Cardiac muscle cell (in vitro differentiated cells and primary cell): ENCODE measurements around the gene KDR. TPM values are rescaled to one million over a fixed set of nuclear protein-coding genes. Genes with fewer than 3 reads are reported as not detected.

Source experiments
- DNase-seq, 2 donors: peaks; one replicate each; pipeline versions ENCODE4 v3.0.0 to v3.0.0-alpha.2; 2010 to 2017; ENCODE audit warnings: low read depth in 1 of 2, low spot score in 1 of 2
- H3K27ac ChIP-seq: fragments of 200-600 bp; sonication (generic); 2 replicates; pipeline ENCODE4 v1.5.1; 2016
- H3K27me3 ChIP-seq: fragments of 200-600 bp; sonication (generic); 2 replicates; pipeline ENCODE4 v1.6.0; 2016; ENCODE audit warnings: control low read depth
- H3K36me3 ChIP-seq: fragments of 200-600 bp; sonication (generic); 2 replicates; pipeline ENCODE4 v1.5.1; 2016; ENCODE audit warnings: control low read depth
- H3K4me1 ChIP-seq: fragments of 200-600 bp; sonication (generic); 2 replicates; pipeline ENCODE4 v1.8.1; 2017; ENCODE audit warnings: low read depth, mild to moderate bottlenecking, mixed run types
- H3K4me3 ChIP-seq: fragments of 200-600 bp; sonication (generic); 2 replicates; pipeline ENCODE4 v1.5.1; 2016; ENCODE audit warnings: mild to moderate bottlenecking
- H3K9me3 ChIP-seq: fragments of 200-600 bp; sonication (generic); 2 replicates; pipeline ENCODE4 v1.5.1; 2017; ENCODE audit warnings: low read depth, mild to moderate bottlenecking, control low read depth
- polyA plus RNA-seq: library from polyadenylated mRNA; unstranded; fragments of >200 nt; fragmentation: Nextera tagmentation; extraction: Ambion mirVana; gene quantifications from 2 replicates; pipeline ENCODE4 v1.2.1, GENCODE V29; 2016
- total RNA-seq: library from RNA; depleted of rRNA; stranded (reverse); fragments of >200 nt; gene quantifications from 2 replicates; pipeline ENCODE4 v1.2.3, GENCODE V29; 2016
- TF ChIP-seq, protein P1 (sequence below): IDR thresholded peaks from 2 replicates; pipeline ENCODE4 v1.5.1; 2012; ENCODE audit warnings: low read depth, mild to moderate bottlenecking, low read length

The KDR gene
- total and polyA plus RNA-seq, 2 experiments from 2014 or later: 55.6 to 67.8 TPM

DNA sequence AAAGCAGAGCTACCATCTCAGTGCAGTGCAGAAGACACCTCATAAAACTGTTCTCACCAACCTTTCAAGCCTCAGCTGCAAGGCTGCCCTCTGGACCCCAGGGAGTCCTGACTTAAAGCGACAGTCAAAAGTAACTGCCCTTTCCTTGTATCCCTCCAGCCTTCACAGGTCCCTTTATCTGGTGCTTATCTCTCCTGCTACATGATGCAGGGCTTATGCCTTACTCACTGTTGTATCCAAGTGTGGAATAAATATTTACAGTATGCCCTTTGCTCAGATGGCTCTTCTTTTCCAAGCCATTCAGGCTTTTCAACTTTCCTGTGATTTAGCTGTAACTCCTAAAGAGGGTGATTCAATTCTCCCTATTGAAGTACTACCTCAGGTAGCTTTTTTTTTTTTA, 92.6 kb downstream of the KDR start:
- no peak overlapping the region for H3K4me3 ChIP-seq
- H3K27ac ChIP-seq: no peak overlapping the region
- peak; percentile 13 to 47 for DNase-seq
- no peaks in the 10 kb centered on the region for H3K27me3 ChIP-seq
- H3K4me1 ChIP-seq: peaks cover 9% of the 10 kb centered on the region
- TF ChIP-seq, protein P1, sequence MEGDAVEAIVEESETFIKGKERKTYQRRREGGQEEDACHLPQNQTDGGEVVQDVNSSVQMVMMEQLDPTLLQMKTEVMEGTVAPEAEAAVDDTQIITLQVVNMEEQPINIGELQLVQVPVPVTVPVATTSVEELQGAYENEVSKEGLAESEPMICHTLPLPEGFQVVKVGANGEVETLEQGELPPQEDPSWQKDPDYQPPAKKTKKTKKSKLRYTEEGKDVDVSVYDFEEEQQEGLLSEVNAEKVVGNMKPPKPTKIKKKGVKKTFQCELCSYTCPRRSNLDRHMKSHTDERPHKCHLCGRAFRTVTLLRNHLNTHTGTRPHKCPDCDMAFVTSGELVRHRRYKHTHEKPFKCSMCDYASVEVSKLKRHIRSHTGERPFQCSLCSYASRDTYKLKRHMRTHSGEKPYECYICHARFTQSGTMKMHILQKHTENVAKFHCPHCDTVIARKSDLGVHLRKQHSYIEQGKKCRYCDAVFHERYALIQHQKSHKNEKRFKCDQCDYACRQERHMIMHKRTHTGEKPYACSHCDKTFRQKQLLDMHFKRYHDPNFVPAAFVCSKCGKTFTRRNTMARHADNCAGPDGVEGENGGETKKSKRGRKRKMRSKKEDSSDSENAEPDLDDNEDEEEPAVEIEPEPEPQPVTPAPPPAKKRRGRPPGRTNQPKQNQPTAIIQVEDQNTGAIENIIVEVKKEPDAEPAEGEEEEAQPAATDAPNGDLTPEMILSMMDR: no peak
- H3K36me3 ChIP-seq: no peaks in the 10 kb centered on the region
- H3K9me3 ChIP-seq: no peaks in the 10 kb centered on the region

DNA sequence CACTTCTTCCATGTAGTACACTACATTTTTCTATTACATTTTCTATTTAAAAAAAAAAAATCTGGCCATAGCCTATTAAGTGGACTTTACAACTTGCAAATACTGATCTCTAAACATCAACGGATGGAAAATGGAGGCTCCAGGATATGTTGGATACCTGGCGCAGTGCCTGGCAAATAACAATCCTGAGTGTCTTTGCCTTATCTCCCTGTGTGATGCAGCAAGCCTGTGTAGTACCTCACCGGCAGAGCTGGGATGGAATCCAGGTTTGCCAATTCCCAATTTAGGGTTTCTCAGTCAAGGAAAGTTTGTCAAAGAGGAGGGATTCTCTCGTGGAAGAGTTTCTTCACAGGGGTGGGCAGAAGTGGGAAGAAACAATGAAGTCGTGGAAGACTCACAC, 93.2 kb downstream of the KDR start:
- DNase-seq: peak in 1 of 2 donors; percentile 24
- H3K27me3 ChIP-seq: no peaks in the 10 kb centered on the region
- no peak overlapping the region for H3K27ac ChIP-seq
- H3K9me3 ChIP-seq: no peaks in the 10 kb centered on the region
- peaks cover 9% of the 10 kb centered on the region for H3K4me1 ChIP-seq
- H3K4me3 ChIP-seq: no peak overlapping the region
- TF ChIP-seq, protein P1: no peak
- no peaks in the 10 kb centered on the region for H3K36me3 ChIP-seq

DNA sequence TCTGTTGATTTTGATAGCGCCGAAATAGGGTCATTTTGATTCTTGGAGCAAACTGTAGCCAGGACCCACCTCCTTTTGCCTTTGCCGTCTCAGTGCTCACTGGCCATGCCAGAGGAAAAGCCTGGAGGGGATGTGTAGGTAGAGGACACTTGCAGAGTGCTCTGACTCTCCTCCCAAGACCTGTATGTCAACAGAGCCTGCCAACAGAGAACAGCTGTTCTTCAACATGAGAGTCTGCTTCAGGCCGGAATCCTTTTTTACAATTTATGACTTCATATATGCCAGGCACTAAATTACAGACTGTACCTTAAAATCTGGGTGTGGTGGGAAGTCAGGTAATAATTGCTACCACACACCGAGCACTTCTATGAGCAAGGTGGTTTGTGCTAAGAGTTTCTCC, 94.2 kb downstream of the KDR start:
- Histone ChIP-seq H3K4me1 (peaks cover 9% of the 10 kb centered on the region), H3K9me3 (no peaks in the 10 kb centered on the region), H3K27me3 (no peaks in the 10 kb centered on the region), H3K36me3 (no peaks in the 10 kb centered on the region), H3K27ac (no peak overlapping the region), H3K4me3 (no peak overlapping the region)
- DNase-seq: no peak
- TF ChIP-seq, protein P1: no peak

DNA sequence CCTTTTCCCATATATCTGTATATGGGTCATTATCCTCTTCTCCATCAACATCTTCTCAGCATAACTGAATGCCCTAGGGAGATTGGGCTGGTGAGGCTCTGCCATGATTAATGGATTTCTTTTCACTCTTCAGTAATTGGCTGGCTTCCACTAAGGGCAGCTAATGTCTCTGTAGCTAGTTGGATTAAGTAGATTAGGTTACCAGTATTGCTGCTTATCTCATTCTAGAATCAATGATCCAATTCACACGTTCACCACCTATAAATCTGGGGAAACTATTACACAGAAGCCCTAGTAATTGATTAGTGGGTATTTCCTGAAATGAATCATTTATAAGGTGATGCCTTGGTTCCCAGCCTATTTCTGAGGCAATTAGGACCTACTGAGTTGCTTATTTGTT, 94.8 kb downstream of the KDR start:
- no peak for DNase-seq
- TF ChIP-seq, protein P1: no peak
- H3K27me3 ChIP-seq: no peaks in the 10 kb centered on the region
- no peaks in the 10 kb centered on the region for H3K9me3 ChIP-seq
- H3K4me3 ChIP-seq: no peak overlapping the region
- H3K27ac ChIP-seq: no peak overlapping the region
- H3K4me1 ChIP-seq: peaks cover 9% of the 10 kb centered on the region
- no peaks in the 10 kb centered on the region for H3K36me3 ChIP-seq

DNA sequence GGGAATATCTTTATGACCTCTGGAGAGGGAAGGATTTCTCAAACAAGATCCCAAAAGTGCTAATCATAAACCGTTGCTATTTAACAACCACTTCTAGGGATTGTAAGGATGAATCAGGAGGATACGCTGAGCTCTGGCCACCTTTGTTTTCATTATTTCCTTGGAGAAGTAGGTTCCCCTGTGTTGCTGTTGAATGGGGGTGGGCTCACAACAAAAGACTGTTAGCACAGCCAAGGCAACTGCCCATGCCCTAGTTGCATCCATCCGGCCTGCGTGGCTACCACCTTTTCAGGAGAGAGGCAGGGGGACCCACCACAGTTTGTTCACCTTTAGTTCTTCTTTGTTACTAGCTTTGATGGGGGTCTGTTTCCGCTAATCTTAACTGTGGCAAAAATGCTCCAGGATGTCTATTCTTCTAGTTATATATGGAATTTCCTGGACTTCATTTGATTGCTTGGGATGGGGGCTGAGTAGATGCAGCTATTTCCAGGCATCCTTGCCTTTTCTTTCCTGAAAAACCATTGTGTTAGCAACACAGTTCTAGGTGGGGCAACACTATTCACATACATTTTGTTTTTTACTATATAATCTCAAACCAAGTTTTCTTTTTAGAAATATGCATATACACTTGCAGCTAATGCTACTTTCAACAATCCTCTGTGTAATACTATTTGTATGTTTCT, 95.4 kb downstream of the KDR start:
- no peak for DNase-seq
- no peak overlapping the region for H3K27ac ChIP-seq
- no peaks in the 10 kb centered on the region for H3K27me3 ChIP-seq

More for the DNA sequence above, 95.4 kb downstream of the KDR start:
- no peaks in the 10 kb centered on the region for H3K36me3 ChIP-seq
- TF ChIP-seq, protein P1: no peak
- no peak overlapping the region for H3K4me3 ChIP-seq
- H3K9me3 ChIP-seq: no peaks in the 10 kb centered on the region
- peaks cover 9% of the 10 kb centered on the region for H3K4me1 ChIP-seq
